ENCODE measurements around the gene PBX3.

PBX3 gene

GRCh38 chr9:125963932-125964331 is 216.8 kb downstream of the PBX3 start:
- Histone ChIP-seq H4K20me1 (ENCODE audit: low read depth, low read length) (no peaks in the 10 kb centered on the region), H3K9me2 (replicated peaks; ENCODE audit: insufficient read depth, low read length) (no peaks in the 10 kb centered on the region), H3K9ac (ENCODE audit: low read length) (no peak overlapping the region), H2AFZ (ENCODE audit: low read depth, low read length, severe bottlenecking) (no peak overlapping the region), H3K27me3 (ENCODE audit: low read length) (no peaks in the 10 kb centered on the region), H3K4me2 (ENCODE audit: low read depth, low read length, poor library complexity, severe bottlenecking) (no peak overlapping the region), H3K79me2 (ENCODE audit: insufficient read depth, low read length) (no peaks in the 10 kb centered on the region), H3K36me3 (ENCODE audit: low read length) (no peaks in the 10 kb centered on the region), H3K27ac (ENCODE audit: low read depth, low read length) (no peak overlapping the region), H3F3A (ENCODE audit: insufficient read depth) (no peaks in the 10 kb centered on the region), H3K4me3 (ENCODE audit: insufficient read depth, low read length, poor library complexity, severe bottlenecking) (no peak overlapping the region), H3K9me3 (ENCODE audit: insufficient read depth, low read length) (no peaks in the 10 kb centered on the region)
- TF ChIP-seq, protein P1, sequence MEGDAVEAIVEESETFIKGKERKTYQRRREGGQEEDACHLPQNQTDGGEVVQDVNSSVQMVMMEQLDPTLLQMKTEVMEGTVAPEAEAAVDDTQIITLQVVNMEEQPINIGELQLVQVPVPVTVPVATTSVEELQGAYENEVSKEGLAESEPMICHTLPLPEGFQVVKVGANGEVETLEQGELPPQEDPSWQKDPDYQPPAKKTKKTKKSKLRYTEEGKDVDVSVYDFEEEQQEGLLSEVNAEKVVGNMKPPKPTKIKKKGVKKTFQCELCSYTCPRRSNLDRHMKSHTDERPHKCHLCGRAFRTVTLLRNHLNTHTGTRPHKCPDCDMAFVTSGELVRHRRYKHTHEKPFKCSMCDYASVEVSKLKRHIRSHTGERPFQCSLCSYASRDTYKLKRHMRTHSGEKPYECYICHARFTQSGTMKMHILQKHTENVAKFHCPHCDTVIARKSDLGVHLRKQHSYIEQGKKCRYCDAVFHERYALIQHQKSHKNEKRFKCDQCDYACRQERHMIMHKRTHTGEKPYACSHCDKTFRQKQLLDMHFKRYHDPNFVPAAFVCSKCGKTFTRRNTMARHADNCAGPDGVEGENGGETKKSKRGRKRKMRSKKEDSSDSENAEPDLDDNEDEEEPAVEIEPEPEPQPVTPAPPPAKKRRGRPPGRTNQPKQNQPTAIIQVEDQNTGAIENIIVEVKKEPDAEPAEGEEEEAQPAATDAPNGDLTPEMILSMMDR (IDR thresholded peaks at IDR 0.05; ENCODE audit: insufficient read depth, low read length, poor library complexity, severe bottlenecking) = no peak
- no peak for TF ChIP-seq EZH2phosphoT487 (conservative IDR thresholded peaks at IDR 0.05; ENCODE audit: low read length)

- H3K36me3 ChIP-seq (ENCODE audit: low read length) = no peaks in the 10 kb centered on the region
- H2AFZ ChIP-seq (ENCODE audit: low read depth, low read length, severe bottlenecking) = no peak overlapping the region
- H3K9me3 ChIP-seq (ENCODE audit: insufficient read depth, low read length) = no peaks in the 10 kb centered on the region
- H3K27ac ChIP-seq (ENCODE audit: low read depth, low read length) = no peak overlapping the region
- no peak overlapping the region for H3K9ac ChIP-seq (ENCODE audit: low read length)
- no peaks in the 10 kb centered on the region for H3F3A ChIP-seq (ENCODE audit: insufficient read depth)
- H4K20me1 ChIP-seq (ENCODE audit: low read depth, low read length) = no peaks in the 10 kb centered on the region
- no peaks in the 10 kb centered on the region for H3K9me2 ChIP-seq (replicated peaks; ENCODE audit: insufficient read depth, low read length)
- H3K4me3 ChIP-seq (ENCODE audit: insufficient read depth, low read length, poor library complexity, severe bottlenecking) = no peak overlapping the region
- TF ChIP-seq, protein P1 (IDR thresholded peaks at IDR 0.05; ENCODE audit: insufficient read depth, low read length, poor library complexity, severe bottlenecking) = no peak
- no peak for TF ChIP-seq EZH2phosphoT487 (conservative IDR thresholded peaks at IDR 0.05; ENCODE audit: low read length)
- H3K27me3 ChIP-seq (ENCODE audit: low read length) = no peaks in the 10 kb centered on the region
- no peak overlapping the region for H3K4me2 ChIP-seq (ENCODE audit: low read depth, low read length, poor library complexity, severe bottlenecking)
- no peaks in the 10 kb centered on the region for H3K79me2 ChIP-seq (ENCODE audit: insufficient read depth, low read length)
Observed at GRCh38 chr9:125964702-125965225, 217.6 kb downstream of the PBX3 start.

DNA sequence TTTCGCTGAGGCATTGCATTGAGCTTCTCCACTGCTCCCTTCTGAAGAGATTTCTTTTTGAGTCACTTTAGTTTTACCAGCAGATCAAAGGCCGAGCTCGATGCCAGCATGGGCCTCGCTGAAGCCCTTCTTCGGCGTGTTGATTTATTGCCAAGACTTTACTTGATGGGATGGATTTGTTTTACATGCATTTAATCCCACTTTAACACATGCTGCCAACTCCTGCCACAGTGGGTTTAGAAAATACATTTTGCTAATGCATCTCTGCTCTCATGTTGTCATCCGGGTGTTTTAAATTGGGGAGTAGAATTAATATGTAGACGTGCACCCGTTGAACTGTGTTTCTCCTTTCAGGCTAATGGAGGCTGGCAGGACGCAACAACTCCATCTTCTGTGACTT is 218.3 kb downstream of the PBX3 start:
- Histone ChIP-seq H3K4me2 (ENCODE audit: low read depth, low read length, poor library complexity, severe bottlenecking) (no peak overlapping the region), H3K27ac (ENCODE audit: low read depth, low read length) (no peak overlapping the region), H3K79me2 (ENCODE audit: insufficient read depth, low read length) (no peaks in the 10 kb centered on the region), H2AFZ (ENCODE audit: low read depth, low read length, severe bottlenecking) (no peak overlapping the region), H3F3A (ENCODE audit: insufficient read depth) (no peaks in the 10 kb centered on the region), H3K27me3 (ENCODE audit: low read length) (no peaks in the 10 kb centered on the region), H3K9me2 (replicated peaks; ENCODE audit: insufficient read depth, low read length) (no peaks in the 10 kb centered on the region), H3K36me3 (ENCODE audit: low read length) (no peaks in the 10 kb centered on the region), H3K4me3 (ENCODE audit: insufficient read depth, low read length, poor library complexity, severe bottlenecking) (no peak overlapping the region), H4K20me1 (ENCODE audit: low read depth, low read length) (no peaks in the 10 kb centered on the region), H3K9ac (ENCODE audit: low read length) (no peak overlapping the region), H3K9me3 (ENCODE audit: insufficient read depth, low read length) (no peaks in the 10 kb centered on the region)
- no peak for TF ChIP-seq EZH2phosphoT487 (conservative IDR thresholded peaks at IDR 0.05; ENCODE audit: low read length)
- TF ChIP-seq, protein P1 (IDR thresholded peaks at IDR 0.05; ENCODE audit: insufficient read depth, low read length, poor library complexity, severe bottlenecking) = no peak
